GM12878 (cell line): ENCODE results near the gene KLHL18. TPM values are rescaled to one million over a fixed set of nuclear protein-coding genes. Genes with fewer than 3 reads are reported as not detected.

Experiments used
- ATAC-seq: fragments of 200-7000 bp; cut with Tn5 transposase; 3 replicates; pipeline ENCODE4 v1.9.1; 2020; ENCODE audit warnings: mild to moderate bottlenecking, moderate library complexity
- BruUV-seq: library from RNA; stranded (reverse); fragments of 400-500 nt; replicated peaks from 2 replicates; lab custom pipeline; 2021; lab: Mats Ljungman, UMichigan
- CTCF ChIA-PET: fragments of 300-600 bp; sonication (Branson Sonifier 250); formaldehyde crosslinking; extraction: SDS; loops from one replicate; lab custom pipeline; 2021; ENCODE audit warnings: inconsistent platforms; lab: Yijun Ruan, JAX
- POLR2A ChIA-PET: fragments of 350-600 bp; formaldehyde crosslinking; extraction: SDS; loops from one replicate; lab custom pipeline; 2021; ENCODE audit warnings: inconsistent platforms; lab: Charles Lee
- RAD21 ChIA-PET: fragments of 300-600 bp; sonication (Branson Sonifier 250); formaldehyde crosslinking; loops from one replicate; lab custom pipeline; 2023; ENCODE audit warnings: antibody characterized with exemption; ENCODE audit not compliant: unreplicated experiment; lab: Charles Lee
- SMC1A ChIA-PET: fragments of 300-600 bp; sonication (Branson Sonifier 250); formaldehyde crosslinking; loops from one replicate; lab custom pipeline; 2023; ENCODE audit not compliant: unreplicated experiment, uncharacterized antibody; lab: Charles Lee
- DNase-seq: peaks from one replicate; pipeline ENCODE4 v3.0.0-alpha.2; 2011; ENCODE audit warnings: low read depth, low spot score
- FAIRE-seq: peaks from 3 replicates; lab custom pipeline; 2011; peaks lifted over from hg19 to GRCh38; lab: Jason Lieb, UNC
- H2AFZ ChIP-seq: 2 replicates; pipeline ENCODE4 v1.6.0; 2011; ENCODE audit warnings: low read depth, low read length, control low read depth; ENCODE audit not compliant: control insufficient read depth
- H3K27ac ChIP-seq: 2 replicates; pipeline ENCODE4 v1.5.1; 2011; ENCODE audit warnings: control low read depth; ENCODE audit not compliant: control insufficient read depth, insufficient read depth
- H3K27me3 ChIP-seq, 2 experiments: replicated peaks in 1 of 2; 2 replicates each; pipeline versions ENCODE4 v1.6.0 to v1.6.1; 2011; ENCODE audit warnings: low read length in 1 of 2; ENCODE audit not compliant: control insufficient read depth in 2 of 2, insufficient read depth in 2 of 2
- H3K36me3 ChIP-seq, 2 experiments: 2 replicates each; pipeline ENCODE4 v1.5.1; 2011; ENCODE audit warnings: low read length in 1 of 2; ENCODE audit not compliant: control insufficient read depth in 2 of 2, insufficient read depth in 2 of 2
- H3K4me1 ChIP-seq: 2 replicates; pipeline ENCODE4 v1.6.1; 2011; ENCODE audit warnings: mild to moderate bottlenecking, low read length, moderate library complexity, mixed read lengths; ENCODE audit not compliant: control insufficient read depth, insufficient read depth
- H3K4me2 ChIP-seq: 2 replicates; pipeline ENCODE4 v1.6.0; 2011; ENCODE audit warnings: control low read depth; ENCODE audit not compliant: control insufficient read depth, insufficient read depth
- H3K4me3 ChIP-seq: fragments of 200-600 bp; sonication (generic); 2 replicates; pipeline ENCODE4 v1.5.1; 2016
- H3K79me2 ChIP-seq: 2 replicates; pipeline ENCODE4 v1.6.0; 2011; ENCODE audit warnings: low read length; ENCODE audit not compliant: control insufficient read depth, insufficient read depth
- H3K9ac ChIP-seq: 2 replicates; pipeline ENCODE4 v1.8.0; 2011; ENCODE audit warnings: low read length, control low read depth, mixed read lengths; ENCODE audit not compliant: control insufficient read depth, insufficient read depth
- H3K9me3 ChIP-seq: replicated peaks from 3 replicates; pipeline ENCODE4 v1.5.1; 2011; ENCODE audit warnings: mild to moderate bottlenecking, low read length; ENCODE audit not compliant: control insufficient read depth, insufficient read depth
- H4K20me1 ChIP-seq: 2 replicates; pipeline ENCODE4 v1.6.0; 2011; ENCODE audit not compliant: control insufficient read depth, insufficient read depth
- ATF7 ChIP-seq: fragments of 450-650 bp; IDR thresholded peaks from 2 replicates; pipeline ENCODE4 v1.6.1; 2016; ENCODE audit warnings: low read depth, mild to moderate bottlenecking
- NR2F1 ChIP-seq: fragments of 450-650 bp; conservative IDR thresholded peaks from 2 replicates; pipeline ENCODE4 v1.6.1; 2017; ENCODE audit warnings: mild to moderate bottlenecking
- RCOR1 ChIP-seq: conservative IDR thresholded peaks from 2 replicates; pipeline ENCODE4 v1.6.1; 2012; ENCODE audit warnings: low read depth, low read length, improper control_type of control experiment
- RFX5 ChIP-seq: IDR thresholded peaks from 2 replicates; pipeline ENCODE4 v1.6.1; 2011; ENCODE audit warnings: low read depth, low read length, improper control_type of control experiment
- TCF3 ChIP-seq: IDR thresholded peaks from 2 replicates; pipeline ENCODE4 v1.6.1; 2012; ENCODE audit warnings: low read depth, mild to moderate bottlenecking, low read length, borderline replicate concordance; ENCODE audit not compliant: insufficient read depth
- ZNF384 ChIP-seq: IDR thresholded peaks from 2 replicates; pipeline ENCODE4 v1.6.1; 2012; ENCODE audit warnings: low read depth, mild to moderate bottlenecking, low read length, improper control_type of control experiment, borderline replicate concordance
- ZNF622 ChIP-seq: fragments of 450-650 bp; IDR thresholded peaks from 2 replicates; pipeline ENCODE4 v1.6.1; 2017; ENCODE audit warnings: mild to moderate bottlenecking, inconsistent platforms
- WGBS: methylation state at CpG from one replicate; pipeline ENCODE4 v1.1.6; 2016; ENCODE audit warnings: low lambda C conversion rate; ENCODE audit not compliant: insufficient replicate concordance, insufficient coverage; ENCODE audit errors: missing lambda C conversion rate; 5-methylcytosine and 5-hydroxymethylcytosine counted together
- in situ Hi-C: fragments of 300-500 bp; cut with MboI; formaldehyde crosslinking; loops from 9 replicates; pipeline ENCODE4 v1.14.3; 2018; ENCODE audit warnings: mixed read lengths
- intact Hi-C: fragments of 100-400 bp; cut with micrococcal nuclease; formaldehyde crosslinking; loops from one replicate; pipeline ENCODE4 v1.14.2; 2022; ENCODE audit not compliant: unreplicated experiment
- polyA plus RNA-seq, 11 experiments: library from polyadenylated mRNA; depleted of rRNA in 4 of 11; unstranded in 6 of 11; stranded (reverse) in 5 of 11; fragments of >200 nt; fragmentation: Nextera tagmentation in 4 of 11; fragmentation: Illumina TruSeq in 1 of 11; extraction: Ambion mirVana in 4 of 11; extraction: Trizol in 1 of 11; gene quantifications; 1 replicate in 1 of 11; 2 replicates in 10 of 11; pipeline versions ENCODE4 v1.2.1 to v1.2.3, GENCODE V29; 2011 to 2016; ENCODE audit warnings: inconsistent platforms in 2 of 11, missing spikeins in 2 of 11, low read depth in 1 of 11
- total RNA-seq, 4 experiments: library from RNA; depleted of rRNA in 3 of 4; stranded (reverse); fragments of >200 nt in 3 of 4; fragmentation: Illumina TruSeq in 1 of 4; extraction: Trizol in 1 of 4; gene quantifications; 2 replicates each; pipeline versions ENCODE4 v1.2.1 to v1.2.3, GENCODE V29; 2013 to 2021
- TF ChIP-seq, protein P1 (sequence below): IDR thresholded peaks from 2 replicates; pipeline ENCODE4 v1.6.1; 2012; ENCODE audit warnings: low read length, inconsistent platforms

Gene KLHL18
- total and polyA plus RNA-seq, 10 of the 15 experiments (the other 5 are each of a cell fraction or from before 2014, with no cell fraction given): 24.0 to 69.8 (median 51.7) TPM

DNA sequence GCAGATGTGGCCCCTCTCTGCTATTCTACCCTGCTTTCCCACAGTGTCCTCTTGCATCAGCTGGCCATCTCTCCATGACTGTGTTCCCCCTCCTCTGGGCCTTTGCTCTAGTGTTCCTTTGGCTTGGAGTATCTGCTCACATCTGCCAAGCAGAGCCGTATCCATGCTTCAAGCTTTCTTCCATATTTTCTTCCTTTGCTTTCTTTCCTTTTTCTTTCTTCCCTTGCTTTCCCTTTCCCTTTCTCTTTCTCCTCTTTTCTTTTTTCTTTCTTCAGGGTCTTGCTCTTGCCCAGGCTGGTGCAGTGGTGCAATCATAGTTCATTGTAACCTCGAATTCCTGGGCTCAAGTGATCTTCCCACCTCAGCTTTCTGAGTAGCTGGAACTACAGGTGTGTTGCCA, 12.6 kb downstream of the KLHL18 start:
- TF ChIP-seq ZNF384 (no peak), RCOR1 (no peak), ATF7 (no peak), TCF3 (no peak), RFX5 (no peak), NR2F1 (no peak), ZNF622 (no peak)
- TF ChIP-seq, protein P1, sequence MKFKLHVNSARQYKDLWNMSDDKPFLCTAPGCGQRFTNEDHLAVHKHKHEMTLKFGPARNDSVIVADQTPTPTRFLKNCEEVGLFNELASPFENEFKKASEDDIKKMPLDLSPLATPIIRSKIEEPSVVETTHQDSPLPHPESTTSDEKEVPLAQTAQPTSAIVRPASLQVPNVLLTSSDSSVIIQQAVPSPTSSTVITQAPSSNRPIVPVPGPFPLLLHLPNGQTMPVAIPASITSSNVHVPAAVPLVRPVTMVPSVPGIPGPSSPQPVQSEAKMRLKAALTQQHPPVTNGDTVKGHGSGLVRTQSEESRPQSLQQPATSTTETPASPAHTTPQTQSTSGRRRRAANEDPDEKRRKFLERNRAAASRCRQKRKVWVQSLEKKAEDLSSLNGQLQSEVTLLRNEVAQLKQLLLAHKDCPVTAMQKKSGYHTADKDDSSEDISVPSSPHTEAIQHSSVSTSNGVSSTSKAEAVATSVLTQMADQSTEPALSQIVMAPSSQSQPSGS: no peak
- 71% methylated on average over 2 of the region's 2 CpGs for WGBS
- POLR2A ChIA-PET: no interaction called here
- in situ Hi-C loops (no loop called here), intact Hi-C loops (no loop called here)
- RAD21 ChIA-PET: interaction anchor here (1.0 kb wide), 2 partner anchors 11 to 19 kb away, joined by 3 read pairs; no protein-coding TSS in a partner anchor
- peaks cover 0 to 16% of the 10 kb centered on the region in 2 experiments; a peak in 3 of 4 replicates for H3K36me3 ChIP-seq
- no peak overlapping the region for H3K9ac ChIP-seq
- no peaks in the 10 kb centered on the region for H3K27me3 ChIP-seq
- CTCF ChIA-PET: interaction anchor here (1.0 to 5.5 kb wide), 3 partner anchors 8 to 130 kb away, joined by 4 to 35 read pairs (median 5); no protein-coding TSS in a partner anchor
- H3K79me2 ChIP-seq: peaks cover 78% of the 10 kb centered on the region
- SMC1A ChIA-PET: interaction anchor here (0.9 to 6.8 kb wide), 7 partner anchors 8 to 131 kb away, joined by 3 to 68 read pairs (median 6); partner anchors contain the start of genes KIF9 and KLHL18
- H4K20me1 ChIP-seq: no peaks in the 10 kb centered on the region
- H3K4me1 ChIP-seq: peaks cover 46% of the 10 kb centered on the region
- H2AFZ ChIP-seq: no peak overlapping the region
- no peak overlapping the region for H3K27ac ChIP-seq
- FAIRE-seq: no peak
- no peaks in the 10 kb centered on the region for H3K9me3 ChIP-seq
- no peak overlapping the region for H3K4me3 ChIP-seq
- no peak for DNase-seq
- H3K4me2 ChIP-seq: no peak overlapping the region
- no peak for ATAC-seq
- BruUV-seq: no TSS peak
